Measurements from ENCODE around the gene SOCS3.

Gene SOCS3

GRCh38 chr17:78366109-78366848 is 6.4 kb upstream of the SOCS3 start:
- no peak for DNase-seq

GRCh38 chr17:78365561-78366108 is 5.8 kb upstream of the SOCS3 start:
- no peak for DNase-seq

- no peak for DNase-seq
Measured at GRCh38 chr17:78364436-78365281, 4.8 kb upstream of the SOCS3 start.

GRCh38 chr17:78362671-78363070 is 2.8 kb upstream of the SOCS3 start:
- DNase-seq = no peak

- DNase-seq = no peak
Measured at GRCh38 chr17:78362232-78362631, 2.4 kb upstream of the SOCS3 start.

- DNase-seq = no peak
Measured at GRCh38 chr17:78361225-78361701, 1.4 kb upstream of the SOCS3 start.

- DNase-seq = no peak
Measured at GRCh38 chr17:78360371-78361224, 721 bp upstream of the SOCS3 start.

- no peak for DNase-seq
Measured at GRCh38 chr17:78359321-78359996, 418 bp downstream of the SOCS3 start.

GRCh38 chr17:78358538-78359320 is 1.1 kb downstream of the SOCS3 start:
- DNase-seq = no peak

- no peak for DNase-seq
Measured at GRCh38 chr17:78357672-78358537, 2.0 kb downstream of the SOCS3 start.

GRCh38 chr17:78357177-78357586 is 2.7 kb downstream of the SOCS3 start:
- DNase-seq = no peak

GRCh38 chr17:78356101-78356713 is 3.7 kb downstream of the SOCS3 start:
- no peak for DNase-seq

- no peak for DNase-seq
Measured at GRCh38 chr17:78355701-78356100, 4.2 kb downstream of the SOCS3 start.

- no peak for DNase-seq
Measured at GRCh38 chr17:78355045-78355641, 4.7 kb downstream of the SOCS3 start.

- no peak for DNase-seq
Measured at GRCh38 chr17:78353834-78354233, 6.0 kb downstream of the SOCS3 start.

- DNase-seq = no peak
Measured at GRCh38 chr17:78351449-78352006, 8.3 kb downstream of the SOCS3 start.

GRCh38 chr17:78349891-78350642 is 9.8 kb downstream of the SOCS3 start:
- no peak for DNase-seq

- no peak for DNase-seq
Measured at GRCh38 chr17:78348055-78348770, 11.7 kb downstream of the SOCS3 start.

Measured in cerebellar nuclear complex (tissue), 1 donor.